ENCODE measurements around the gene RBBP8.

The RBBP8 gene

GRCh38 chr18:23071285-23071684 lies 138.2 kb downstream of the RBBP8 start:
- TF ChIP-seq GATA3 (IDR thresholded peaks at IDR 0.05; ENCODE audit: low read depth, low read length) (no peak), GATA2 (IDR thresholded peaks at IDR 0.05; ENCODE audit: low read depth, low read length) (no peak)

- TF ChIP-seq GATA3 (IDR thresholded peaks at IDR 0.05; ENCODE audit: low read depth, low read length) (no peak), GATA2 (IDR thresholded peaks at IDR 0.05; ENCODE audit: low read depth, low read length) (no peak)
These were observed 139.0 kb downstream of the RBBP8 start for GRCh38 chr18:23072079-23072478.

- TF ChIP-seq GATA3 (IDR thresholded peaks at IDR 0.05; ENCODE audit: low read depth, low read length) (no peak), GATA2 (IDR thresholded peaks at IDR 0.05; ENCODE audit: low read depth, low read length) (no peak)
These were observed 141.0 kb downstream of the RBBP8 start for GRCh38 chr18:23073996-23074606.

Data from SH-SY5Y (cell line).